ENCODE measurements around the gene CDK8.

DNA sequence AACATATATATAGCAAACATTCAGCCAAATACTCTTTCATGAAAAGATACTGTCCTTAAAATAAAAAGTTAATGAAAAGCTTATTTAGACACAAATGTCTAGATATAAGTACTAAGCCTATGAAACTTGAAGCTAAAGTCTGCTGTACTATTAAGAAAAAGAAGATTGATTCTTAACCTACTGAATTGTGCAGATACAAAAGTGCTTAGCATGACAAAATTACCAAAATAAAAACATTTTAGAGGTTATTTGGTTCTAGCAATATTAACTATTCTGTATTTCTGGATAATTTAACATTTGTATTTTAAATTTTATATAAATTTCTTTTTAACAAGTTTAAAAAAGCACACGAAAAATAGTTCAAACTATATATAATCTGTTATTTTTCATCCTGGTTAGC, 40.6 kb upstream of the CDK8 start:
- TF ChIP-seq CTCF (IDR thresholded peaks at IDR 0.05; ENCODE audit: poor library complexity) (no peak), EZH2 (IDR thresholded peaks at IDR 0.05; ENCODE audit: borderline replicate concordance) (no peak)
